ENCODE measurements around the gene AP4M1. TPM values are rescaled to one million over a fixed set of nuclear protein-coding genes. Genes with fewer than 3 reads are reported as not detected.

The AP4M1 gene
- total RNA-seq, 1 donor from 2014 or later: 15.5 TPM

GRCh38 chr7:100102950-100103840, 1.8 kb downstream of the AP4M1 start:
- H3K9me3 Mint-ChIP-seq (ENCODE audit: unreplicated experiment): no peaks in the 10 kb centered on the region
- Histone ChIP-seq H3K9ac (ENCODE audit: low read length) (peak overlapping the region; percentile 91), H3K9me3 (ENCODE audit: insufficient read depth, low read depth, low read length) (no peaks in the 10 kb centered on the region), H3K27me3 (ENCODE audit: insufficient read depth, low read length) (no peaks in the 10 kb centered on the region), H3K4me3 (ENCODE audit: insufficient read depth, low read depth, low read length) (peak overlapping the region; percentile 69), H2AFZ (ENCODE audit: low read depth, low read length) (no peak overlapping the region), H3K4me2 (ENCODE audit: low read length) (peak overlapping the region; percentile 93), H3K4me1 (ENCODE audit: insufficient read depth, low read length) (peaks cover 24% of the 10 kb centered on the region), H3K79me2 (ENCODE audit: insufficient read depth, low read length) (peaks cover 36% of the 10 kb centered on the region), H3K36me3 (ENCODE audit: insufficient read depth, low read length) (peaks cover 21% of the 10 kb centered on the region), H4K20me1 (ENCODE audit: insufficient read depth, low read length) (peaks cover 23% of the 10 kb centered on the region), H3K27ac (ENCODE audit: low read depth, low read length) (peak overlapping the region; percentile 66)
- peak overlapping the region; percentile 93 for H3K27ac Mint-ChIP-seq (ENCODE audit: unreplicated experiment)
- TF ChIP-seq EZH2 (IDR thresholded peaks at IDR 0.05; ENCODE audit: insufficient read depth, low read length): no peak
- TF ChIP-seq, protein P1, sequence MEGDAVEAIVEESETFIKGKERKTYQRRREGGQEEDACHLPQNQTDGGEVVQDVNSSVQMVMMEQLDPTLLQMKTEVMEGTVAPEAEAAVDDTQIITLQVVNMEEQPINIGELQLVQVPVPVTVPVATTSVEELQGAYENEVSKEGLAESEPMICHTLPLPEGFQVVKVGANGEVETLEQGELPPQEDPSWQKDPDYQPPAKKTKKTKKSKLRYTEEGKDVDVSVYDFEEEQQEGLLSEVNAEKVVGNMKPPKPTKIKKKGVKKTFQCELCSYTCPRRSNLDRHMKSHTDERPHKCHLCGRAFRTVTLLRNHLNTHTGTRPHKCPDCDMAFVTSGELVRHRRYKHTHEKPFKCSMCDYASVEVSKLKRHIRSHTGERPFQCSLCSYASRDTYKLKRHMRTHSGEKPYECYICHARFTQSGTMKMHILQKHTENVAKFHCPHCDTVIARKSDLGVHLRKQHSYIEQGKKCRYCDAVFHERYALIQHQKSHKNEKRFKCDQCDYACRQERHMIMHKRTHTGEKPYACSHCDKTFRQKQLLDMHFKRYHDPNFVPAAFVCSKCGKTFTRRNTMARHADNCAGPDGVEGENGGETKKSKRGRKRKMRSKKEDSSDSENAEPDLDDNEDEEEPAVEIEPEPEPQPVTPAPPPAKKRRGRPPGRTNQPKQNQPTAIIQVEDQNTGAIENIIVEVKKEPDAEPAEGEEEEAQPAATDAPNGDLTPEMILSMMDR (IDR thresholded peaks at IDR 0.05; ENCODE audit: insufficient read depth, low read depth, low read length): no peak
- peaks cover 20% of the 10 kb centered on the region for H3K36me3 Mint-ChIP-seq (ENCODE audit: low read depth, unreplicated experiment)
- peak; percentile 98 for DNase-seq (ENCODE audit: low read depth)
- no peaks in the 10 kb centered on the region for H3K27me3 Mint-ChIP-seq (ENCODE audit: low read depth, unreplicated experiment)
- peak overlapping the region; percentile 93 for H3K4me3 Mint-ChIP-seq (ENCODE audit: unreplicated experiment)
- FAIRE-seq: no peak
- H3K4me1 Mint-ChIP-seq (ENCODE audit: low read depth, unreplicated experiment): peaks cover 22% of the 10 kb centered on the region

DNA sequence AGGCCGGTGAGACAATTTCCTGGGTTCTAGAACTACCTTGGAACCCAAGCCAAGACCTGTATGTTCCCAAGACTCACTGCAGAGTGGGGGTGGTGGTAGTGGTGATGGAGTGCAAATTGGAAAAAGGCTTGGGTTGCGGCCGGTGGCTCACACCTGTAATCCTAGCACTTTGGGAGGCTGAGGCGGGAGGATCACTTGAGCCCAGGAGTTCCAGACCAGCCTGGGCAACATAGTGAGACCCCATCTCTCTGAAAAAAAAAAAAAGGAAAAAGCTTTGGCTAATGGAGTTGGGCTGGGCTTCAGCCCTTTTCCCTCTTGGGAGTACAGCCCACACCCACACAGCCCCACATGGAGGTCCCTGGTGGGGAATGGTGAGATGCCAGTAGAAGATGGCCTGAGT, 4.1 kb downstream of the AP4M1 start:
- H3K4me3 Mint-ChIP-seq (ENCODE audit: unreplicated experiment): no peak overlapping the region
- H3K4me1 Mint-ChIP-seq (ENCODE audit: low read depth, unreplicated experiment): peaks cover 6% of the 10 kb centered on the region
- H3K4me3 ChIP-seq (ENCODE audit: insufficient read depth, low read depth, low read length): no peak overlapping the region
- no peaks in the 10 kb centered on the region for H3K9me3 ChIP-seq (ENCODE audit: insufficient read depth, low read depth, low read length)
- H3K27me3 Mint-ChIP-seq (ENCODE audit: low read depth, unreplicated experiment): no peaks in the 10 kb centered on the region
- peaks cover 12% of the 10 kb centered on the region for H3K79me2 ChIP-seq (ENCODE audit: insufficient read depth, low read length)
- H3K36me3 Mint-ChIP-seq (ENCODE audit: low read depth, unreplicated experiment): peaks cover 26% of the 10 kb centered on the region
- no peak overlapping the region for H3K9ac ChIP-seq (ENCODE audit: low read length)
- H2AFZ ChIP-seq (ENCODE audit: low read depth, low read length): no peak overlapping the region
- FAIRE-seq (no peak), DNase-seq (ENCODE audit: low read depth) (no peak)
- H3K27ac ChIP-seq (ENCODE audit: low read depth, low read length): no peak overlapping the region
- H3K27me3 ChIP-seq (ENCODE audit: insufficient read depth, low read length): no peaks in the 10 kb centered on the region
- no peak overlapping the region for H3K4me2 ChIP-seq (ENCODE audit: low read length)
- H4K20me1 ChIP-seq (ENCODE audit: insufficient read depth, low read length): peaks cover 13% of the 10 kb centered on the region
- TF ChIP-seq EZH2 (IDR thresholded peaks at IDR 0.05; ENCODE audit: insufficient read depth, low read length): no peak
- peaks cover 15% of the 10 kb centered on the region for H3K36me3 ChIP-seq (ENCODE audit: insufficient read depth, low read length)
- no peaks in the 10 kb centered on the region for H3K9me3 Mint-ChIP-seq (ENCODE audit: unreplicated experiment)
- peaks cover 10% of the 10 kb centered on the region for H3K4me1 ChIP-seq (ENCODE audit: insufficient read depth, low read length)
- no peak overlapping the region for H3K27ac Mint-ChIP-seq (ENCODE audit: unreplicated experiment)

- H3K36me3 ChIP-seq (ENCODE audit: insufficient read depth, low read length): peaks cover 21% of the 10 kb centered on the region
- FAIRE-seq: no peak
- TF ChIP-seq EZH2 (IDR thresholded peaks at IDR 0.05; ENCODE audit: insufficient read depth, low read length): no peak
- TF ChIP-seq, protein P1 (IDR thresholded peaks at IDR 0.05; ENCODE audit: insufficient read depth, low read depth, low read length): no peak
These were observed 5.2 kb downstream of the AP4M1 start for GRCh38 chr7:100106633-100107032.

More at GRCh38 chr7:100106633-100107032, 5.2 kb downstream of the AP4M1 start:
- H3K9ac ChIP-seq (ENCODE audit: low read length): no peak overlapping the region
- H3K27me3 ChIP-seq (ENCODE audit: insufficient read depth, low read length): no peaks in the 10 kb centered on the region
- no peaks in the 10 kb centered on the region for H3K9me3 ChIP-seq (ENCODE audit: insufficient read depth, low read depth, low read length)
- Mint-ChIP-seq H3K27me3 (ENCODE audit: low read depth, unreplicated experiment) (no peaks in the 10 kb centered on the region), H3K27ac (ENCODE audit: unreplicated experiment) (peak overlapping the region; percentile 69), H3K36me3 (ENCODE audit: low read depth, unreplicated experiment) (peaks cover 31% of the 10 kb centered on the region), H3K9me3 (ENCODE audit: unreplicated experiment) (no peaks in the 10 kb centered on the region), H3K4me3 (ENCODE audit: unreplicated experiment) (no peak overlapping the region), H3K4me1 (ENCODE audit: low read depth, unreplicated experiment) (peaks cover 6% of the 10 kb centered on the region)
- H3K4me3 ChIP-seq (ENCODE audit: insufficient read depth, low read depth, low read length): no peak overlapping the region
- peaks cover 13% of the 10 kb centered on the region for H4K20me1 ChIP-seq (ENCODE audit: insufficient read depth, low read length)
- no peak overlapping the region for H2AFZ ChIP-seq (ENCODE audit: low read depth, low read length)
- no peak overlapping the region for H3K27ac ChIP-seq (ENCODE audit: low read depth, low read length)
- H3K4me1 ChIP-seq (ENCODE audit: insufficient read depth, low read length): peaks cover 10% of the 10 kb centered on the region
- H3K4me2 ChIP-seq (ENCODE audit: low read length): no peak overlapping the region
- peaks cover 6% of the 10 kb centered on the region for H3K79me2 ChIP-seq (ENCODE audit: insufficient read depth, low read length)
- DNase-seq (ENCODE audit: low read depth): no peak

Measured in astrocyte (in vitro differentiated cells and primary cell).